Retinal pigment epithelial cell (primary cell): Measurements from ENCODE around the gene RGL4.
"Not testable (repeated sequence)": the region's sequence is repeated elsewhere in the genome, so short reads cannot be mapped to it uniquely, and the experiment has no call there.

Source experiments
- DNase-seq: peaks from one replicate; pipeline ENCODE4 v3.0.0-alpha.2; 2010; ENCODE audit warnings: low read depth
- H3K4me3 ChIP-seq: 2 replicates; pipeline ENCODE4 v1.5.1; 2011; ENCODE audit warnings: mild to moderate bottlenecking, low read length, control low read depth, moderate library complexity
- CTCF ChIP-seq: conservative IDR thresholded peaks from 2 replicates; pipeline ENCODE4 v1.5.1; 2011; ENCODE audit warnings: low read depth, low read length, control low read depth, inconsistent platforms

RGL4 gene, protein sequence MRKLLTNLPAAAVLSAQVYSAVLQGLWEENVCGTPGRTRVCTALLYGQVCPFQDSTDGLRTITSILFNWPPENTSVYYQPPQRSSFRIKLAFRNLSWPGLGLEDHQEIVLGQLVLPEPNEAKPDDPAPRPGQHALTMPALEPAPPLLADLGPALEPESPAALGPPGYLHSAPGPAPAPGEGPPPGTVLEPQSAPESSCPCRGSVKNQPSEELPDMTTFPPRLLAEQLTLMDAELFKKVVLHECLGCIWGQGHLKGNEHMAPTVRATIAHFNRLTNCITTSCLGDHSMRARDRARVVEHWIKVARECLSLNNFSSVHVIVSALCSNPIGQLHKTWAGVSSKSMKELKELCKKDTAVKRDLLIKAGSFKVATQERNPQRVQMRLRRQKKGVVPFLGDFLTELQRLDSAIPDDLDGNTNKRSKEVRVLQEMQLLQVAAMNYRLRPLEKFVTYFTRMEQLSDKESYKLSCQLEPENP

DNA sequence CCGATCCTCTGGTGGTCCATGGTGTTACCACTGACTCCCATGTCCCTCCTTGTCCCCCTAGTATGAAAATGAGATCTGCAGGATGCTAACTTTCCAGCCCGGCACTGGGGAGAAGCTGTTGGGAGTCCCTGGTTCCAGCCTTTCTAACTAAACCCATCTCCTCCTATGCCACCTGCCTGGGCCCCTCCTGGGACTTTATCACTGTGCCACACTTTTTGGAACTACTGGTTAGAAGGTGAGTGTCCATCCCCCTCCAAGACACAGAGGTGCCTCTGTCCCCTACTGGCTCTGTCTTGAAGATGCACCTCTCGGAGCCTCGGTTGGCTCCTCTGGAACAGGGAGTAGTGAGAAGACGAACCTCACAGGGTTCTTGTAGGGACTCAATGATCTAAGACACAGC, at the start of gene RGL4:
RGL4 (plus strand) TSS at position 301 of the 400 bp plus-strand sequence. CDS start 1,018 bp downstream, outside the sequence.
- no peak within 1 kb of the TSS for H3K4me3 ChIP-seq
- DNase-seq, result no peak
- no peak for TF ChIP-seq CTCF

- not testable (repeated sequence) for DNase-seq, H3K4me3 ChIP-seq
Measured at GRCh38 chr22:23646526-23646925, 44.3 kb upstream of the RGL4 start.

DNA sequence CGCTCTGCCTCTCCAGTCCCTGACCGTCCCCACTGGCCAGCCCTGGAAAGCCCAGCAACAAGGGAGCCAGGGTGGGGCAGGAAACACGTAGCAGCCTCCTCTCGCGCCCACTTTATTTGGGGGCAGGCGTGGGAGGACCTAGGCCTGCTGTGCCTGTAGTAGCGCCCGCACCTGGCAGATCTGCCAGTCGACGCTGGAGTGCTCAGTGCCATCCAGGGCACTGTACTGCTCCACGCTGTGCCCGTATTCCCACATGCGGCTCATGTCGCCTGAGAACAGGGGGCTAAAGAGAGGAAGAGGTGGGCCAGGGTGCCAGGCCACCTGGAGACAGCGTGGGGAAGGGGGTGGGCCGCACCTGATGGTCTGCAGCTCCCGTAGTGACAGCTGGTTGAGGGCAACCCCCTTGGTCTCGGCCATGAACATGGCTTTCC, 41.7 kb upstream of the RGL4 start:
- no peak for TF ChIP-seq CTCF
- no peak for DNase-seq
- H3K4me3 ChIP-seq, result no peak overlapping the region

GRCh38 chr22:23651676-23652075, 39.1 kb upstream of the RGL4 start:
- no peak overlapping the region for H3K4me3 ChIP-seq
- no peak for TF ChIP-seq CTCF
- no peak for DNase-seq

DNA sequence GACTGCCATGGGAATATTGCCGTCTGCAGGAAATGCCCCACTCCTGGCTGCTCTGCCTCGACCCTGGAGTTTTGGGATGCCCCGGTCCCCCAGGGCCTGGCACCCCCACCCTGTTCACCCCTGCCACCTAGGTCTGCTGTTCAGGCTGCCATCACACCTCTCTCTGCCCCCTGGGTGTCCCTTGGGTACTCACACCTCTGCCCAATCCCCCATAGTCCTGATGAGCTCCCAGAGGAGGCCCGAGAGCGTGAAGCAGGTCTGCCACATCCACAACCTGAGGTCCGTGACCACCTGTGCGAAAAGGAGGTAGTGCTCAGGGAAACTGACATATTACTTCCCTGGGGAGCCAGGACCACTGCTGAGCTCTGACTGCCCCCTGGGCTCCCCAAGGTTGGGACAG, 38.5 kb upstream of the RGL4 start:
- DNase-seq, result no peak
- H3K4me3 ChIP-seq, result no peak overlapping the region
- no peak for TF ChIP-seq CTCF

- no peak overlapping the region for H3K4me3 ChIP-seq
- no peak for TF ChIP-seq CTCF
- no peak for DNase-seq
Measured at GRCh38 chr22:23652711-23653110, 38.1 kb upstream of the RGL4 start.

DNA sequence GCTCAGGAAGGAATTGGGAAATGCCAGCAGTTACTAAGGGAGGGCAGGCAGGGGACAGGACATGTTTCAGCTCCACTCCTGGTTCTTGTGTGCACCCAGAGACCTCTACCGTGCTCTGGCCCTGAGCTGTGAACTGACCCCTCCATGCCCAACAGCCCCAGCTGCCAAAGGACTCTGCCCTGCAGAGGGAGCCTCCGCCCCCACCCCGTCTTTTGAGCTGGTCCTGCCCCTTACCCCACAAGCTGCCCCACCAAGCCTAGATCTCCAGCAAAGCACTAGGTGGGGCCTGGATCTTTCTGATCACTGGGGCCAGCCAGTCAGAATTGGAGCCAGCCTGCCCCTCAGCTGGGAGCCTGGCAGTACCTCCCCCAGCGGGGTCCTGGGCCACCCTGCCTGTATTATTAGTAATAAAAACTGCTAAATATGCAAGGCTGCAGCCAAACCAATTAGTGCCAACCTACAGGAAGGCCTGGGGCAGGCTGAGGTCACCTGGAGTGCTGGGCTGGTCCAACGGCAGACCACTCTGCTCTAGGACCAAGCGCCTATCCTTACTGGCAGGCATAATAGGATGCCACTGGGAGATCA, 34.8 kb upstream of the RGL4 start:
- TF ChIP-seq CTCF, result no peak
- H3K4me3 ChIP-seq, result no peak overlapping the region
- DNase-seq, result no peak
